Neuronal stem cell (in vitro differentiated cells): Measurements from ENCODE around the gene LAG3.
A peak's percentile ranks its signal among the peaks of the same experiment; 100 is the strongest.

Experiments
- DNase-seq: peaks from one replicate; pipeline ENCODE4 v3.0.0-alpha.2; 2013; ENCODE audit warnings: low spot score
- H2AFZ ChIP-seq: one replicate; pipeline ENCODE4 v1.6.1; 2013; ENCODE audit warnings: mild to moderate bottlenecking, low read length, inconsistent platforms
- H2AK5ac ChIP-seq: 2 replicates; pipeline ENCODE4 v1.6.1; 2013; ENCODE audit warnings: low read depth, mild to moderate bottlenecking, inconsistent platforms, low read length, moderate library complexity, mixed read lengths
- H2BK120ac ChIP-seq: 2 replicates; pipeline ENCODE4 v1.6.1; 2013; ENCODE audit warnings: low read depth, mild to moderate bottlenecking, inconsistent platforms, low read length, moderate library complexity, mixed read lengths
- H2BK12ac ChIP-seq: one replicate; pipeline ENCODE4 v1.6.1; 2013; ENCODE audit warnings: low read length, inconsistent platforms
- H2BK15ac ChIP-seq: 2 replicates; pipeline ENCODE4 v1.6.1; 2013; ENCODE audit warnings: mild to moderate bottlenecking, low read length, inconsistent platforms, mixed read lengths
- H2BK5ac ChIP-seq: one replicate; pipeline ENCODE4 v1.6.1; 2013; ENCODE audit warnings: inconsistent platforms, mild to moderate bottlenecking, low read length, moderate library complexity
- H3K14ac ChIP-seq: one replicate; pipeline ENCODE4 v1.6.1; 2013; ENCODE audit warnings: low read length, inconsistent platforms
- H3K18ac ChIP-seq: 2 replicates; pipeline ENCODE4 v1.6.1; 2013; ENCODE audit warnings: low read length, inconsistent platforms
- H3K23ac ChIP-seq: 2 replicates; pipeline ENCODE4 v1.6.1; 2013; ENCODE audit warnings: low read depth, mild to moderate bottlenecking, mixed read lengths, low read length, inconsistent platforms; ENCODE audit not compliant: poor library complexity
- H3K27ac ChIP-seq: replicated peaks from 3 replicates; pipeline ENCODE4 v1.5.1; 2013; ENCODE audit warnings: low read length, inconsistent platforms
- H3K27me3 ChIP-seq, 3 experiments: 2 replicates each; pipeline ENCODE4 v1.6.1; 2013; ENCODE audit warnings: low read length in 3 of 3, mild to moderate bottlenecking in 2 of 3, inconsistent platforms in 1 of 3, low read depth in 1 of 3, mixed read lengths in 1 of 3, moderate library complexity in 1 of 3; ENCODE audit not compliant: control insufficient read depth in 3 of 3, insufficient read depth in 3 of 3
- H3K36me3 ChIP-seq, 2 donors: replicated peaks in 1 of 2; 2 replicates each; pipeline ENCODE4 v1.6.1; 2013; ENCODE audit warnings: low read length in 2 of 2; ENCODE audit not compliant: control insufficient read depth in 2 of 2, insufficient read depth in 2 of 2
- H3K4ac ChIP-seq: 2 replicates; pipeline ENCODE4 v1.6.1; 2013; ENCODE audit warnings: inconsistent platforms, mild to moderate bottlenecking, low read length, moderate library complexity
- H3K4me1 ChIP-seq, 2 donors: 1 replicate in 1 of 2; 2 replicates in 1 of 2; pipeline ENCODE4 v1.6.1; 2013; ENCODE audit warnings: low read length in 2 of 2, low read depth in 1 of 2; ENCODE audit not compliant: control insufficient read depth in 2 of 2, insufficient read depth in 1 of 2
- H3K4me2 ChIP-seq: one replicate; pipeline ENCODE4 v1.6.1; 2013; ENCODE audit warnings: mild to moderate bottlenecking, low read length, inconsistent platforms; ENCODE audit not compliant: insufficient read depth, poor library complexity, severe bottlenecking
- H3K4me3 ChIP-seq, 2 donors: 2 replicates each; pipeline ENCODE4 v1.5.1; 2013; ENCODE audit warnings: low read length in 2 of 2, mild to moderate bottlenecking in 2 of 2, inconsistent platforms in 1 of 2, moderate library complexity in 1 of 2
- H3K79me1 ChIP-seq: one replicate; pipeline ENCODE4 v1.6.1; 2013; ENCODE audit warnings: low read depth, mild to moderate bottlenecking, inconsistent platforms, low read length, moderate library complexity
- H3K9ac ChIP-seq: one replicate; pipeline ENCODE4 v1.6.1; 2013; ENCODE audit warnings: mild to moderate bottlenecking, low read depth, low read length, inconsistent platforms; ENCODE audit not compliant: poor library complexity
- H3K9me3 ChIP-seq, 2 donors: replicated peaks in 1 of 2; 2 replicates each; pipeline versions ENCODE3 to v1.6.1; 2013; ENCODE audit warnings: low read length in 2 of 2, mild to moderate bottlenecking in 2 of 2, inconsistent platforms in 1 of 2, low read depth in 1 of 2, mixed read lengths in 1 of 2, moderate library complexity in 1 of 2; ENCODE audit not compliant: control insufficient read depth in 2 of 2, insufficient read depth in 1 of 2
- H4K8ac ChIP-seq: one replicate; pipeline ENCODE4 v1.6.1; 2013; ENCODE audit warnings: low read depth, mild to moderate bottlenecking, inconsistent platforms, low read length, moderate library complexity
- H4K91ac ChIP-seq: one replicate; pipeline ENCODE4 v1.6.1; 2013; ENCODE audit warnings: low read length, low read depth, mild to moderate bottlenecking, inconsistent platforms; ENCODE audit not compliant: poor library complexity
- WGBS, 2 donors: extraction: QIAGEN DNeasy Blood & Tissue Kit; methylation state at CpG; one replicate each; pipeline ENCODE4 v1.1.7; 2013; ENCODE audit warnings: missing lambda C conversion rate in 2 of 2, mixed read lengths in 1 of 2; ENCODE audit not compliant: insufficient read length in 2 of 2, insufficient replicate concordance in 1 of 2; ENCODE audit errors: extremely low coverage in 2 of 2; 5-methylcytosine and 5-hydroxymethylcytosine counted together

LAG3 gene

DNA sequence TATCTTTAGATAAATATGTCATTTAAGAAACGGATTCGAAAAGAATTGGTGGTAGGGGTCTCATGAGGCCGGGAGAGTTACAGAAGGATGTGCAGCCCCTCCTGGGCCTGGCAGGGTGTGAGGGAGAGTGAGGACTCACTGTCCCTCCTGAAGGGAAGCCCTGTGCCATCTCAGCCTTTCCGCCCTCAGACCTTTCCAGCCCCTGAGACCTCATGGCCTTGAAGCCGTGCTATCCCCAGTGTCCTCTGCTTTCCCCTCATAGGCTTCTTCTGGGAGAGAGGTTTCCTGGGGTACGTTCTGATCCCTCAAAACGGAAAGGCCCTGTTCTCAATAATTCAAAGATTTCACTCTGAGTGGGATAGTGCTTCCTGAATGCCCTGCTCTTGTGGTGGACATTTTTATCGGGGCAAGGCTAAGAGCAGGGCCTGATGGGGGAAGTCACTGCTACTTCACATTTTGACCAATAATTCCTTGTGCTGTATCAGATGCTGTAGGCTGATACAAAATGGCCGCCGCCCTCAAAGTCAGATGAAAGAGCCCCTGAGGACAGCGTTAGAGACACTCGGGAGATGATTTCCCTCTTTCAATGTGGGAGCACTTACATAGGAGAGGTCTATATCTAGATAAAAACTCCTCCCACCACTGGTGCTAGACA is 18.3 kb downstream of the LAG3 start:
- WGBS, 2 donors, result no CpG with 5 or more reads among the region's 12 CpGs
- Histone ChIP-seq H2BK120ac (no peak overlapping the region), H4K91ac (no peak overlapping the region), H3K4ac (no peak overlapping the region), H3K18ac (no peak overlapping the region), H3K14ac (no peak overlapping the region), H3K23ac (no peak overlapping the region), H3K9ac (no peak overlapping the region), H3K27ac (no peak overlapping the region), H3K4me3 (no peak overlapping the region), H3K36me3 (no peaks in the 10 kb centered on the region), H3K27me3 (no peaks in the 10 kb centered on the region), H3K4me2 (no peak overlapping the region), H2AK5ac (no peak overlapping the region), H2BK12ac (no peak overlapping the region), H2AFZ (peak overlapping the region; percentile 69), H3K4me1 (peaks cover 21 to 30% of the 10 kb centered on the region in 2 donors), H2BK15ac (no peak overlapping the region), H3K9me3 (no peaks in the 10 kb centered on the region), H2BK5ac (no peak overlapping the region), H4K8ac (no peak overlapping the region), H3K79me1 (no peaks in the 10 kb centered on the region)
- no peak for DNase-seq

DNA sequence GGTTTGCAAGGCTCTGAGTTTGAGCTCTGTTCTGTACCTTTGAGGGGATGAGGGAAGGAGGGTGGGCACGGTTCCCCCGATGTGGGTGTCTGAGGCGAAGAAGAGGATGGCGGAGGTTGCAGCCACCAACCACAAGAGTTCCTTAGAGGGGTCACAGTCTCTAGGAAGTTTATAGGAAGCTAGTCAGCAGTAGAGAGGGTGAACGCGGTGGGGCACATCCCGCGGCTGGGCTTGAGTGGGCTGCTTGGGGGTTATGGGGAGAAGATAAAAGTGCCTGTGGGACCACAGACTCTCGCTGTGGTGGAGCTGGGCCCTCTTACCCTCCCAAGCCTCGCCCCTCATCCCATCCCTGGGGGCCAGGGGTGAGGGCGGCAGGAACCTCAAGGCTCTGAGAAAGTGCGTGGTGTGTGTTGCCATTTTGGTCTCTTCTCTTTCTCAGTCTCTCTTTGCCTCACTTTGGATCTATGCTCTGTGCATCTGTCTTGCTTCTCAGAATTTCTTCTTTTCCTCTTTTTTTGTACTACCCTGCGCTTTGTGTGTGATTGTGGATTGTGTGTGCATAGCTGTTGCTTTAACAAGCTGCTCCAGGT is 19.7 kb downstream of the LAG3 start:
- H3K27ac ChIP-seq, result no peak overlapping the region
- no peak overlapping the region for H2BK120ac ChIP-seq
- H3K4me1 ChIP-seq, result peaks cover 18 to 22% of the 10 kb centered on the region in 2 donors

DNA sequence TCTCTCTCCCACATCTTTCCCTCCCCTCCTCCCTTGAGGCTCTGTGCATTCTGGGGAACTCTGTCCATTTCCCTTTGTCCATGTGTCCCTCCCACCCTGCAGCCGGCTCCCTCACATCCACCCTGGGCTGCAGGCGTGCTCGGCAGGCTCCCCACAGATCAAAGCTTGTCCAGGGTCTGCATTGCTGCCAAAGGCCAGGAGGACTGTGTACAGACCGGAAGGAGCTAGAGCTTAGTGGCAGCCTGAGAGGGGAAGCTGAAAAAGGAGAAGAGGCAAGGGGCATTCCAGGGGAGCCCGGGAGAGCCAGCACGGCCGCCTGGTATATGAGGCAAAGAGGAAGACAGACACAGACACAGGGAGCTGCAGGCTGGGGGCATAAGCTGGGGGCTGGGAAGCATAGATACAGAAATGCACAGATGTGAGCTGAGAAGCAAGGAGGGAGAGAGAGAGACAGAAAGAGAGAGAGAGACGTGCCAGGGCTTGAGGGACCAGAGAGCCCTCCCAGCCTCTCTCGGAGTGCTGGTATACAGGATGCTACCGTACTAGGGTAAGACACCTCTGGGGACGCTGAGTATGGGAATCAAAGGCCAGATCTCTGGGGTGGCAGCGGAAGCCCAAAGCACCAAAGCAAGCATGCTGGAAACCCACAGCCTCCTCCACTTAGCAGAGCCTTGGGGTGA is 20.3 kb downstream of the LAG3 start:
- WGBS, 2 donors, result no CpG with 5 or more reads among the region's 12 CpGs
- no peak overlapping the region for H3K23ac ChIP-seq
- H3K9me3 ChIP-seq, result no peaks in the 10 kb centered on the region
- H3K36me3 ChIP-seq, result no peaks in the 10 kb centered on the region
- H3K27me3 ChIP-seq, result no peaks in the 10 kb centered on the region
- peak overlapping the region in 1 of 2 donors; percentile 15 for H3K4me3 ChIP-seq
- H3K4me1 ChIP-seq, result peaks cover 18% of the 10 kb centered on the region in 2 donors
- no peaks in the 10 kb centered on the region for H3K79me1 ChIP-seq
- no peak overlapping the region for H4K8ac ChIP-seq
- H2BK120ac ChIP-seq, result no peak overlapping the region
- peak overlapping the region; percentile 11 for H2BK15ac ChIP-seq
- no peak overlapping the region for H3K4ac ChIP-seq
- H3K27ac ChIP-seq, result peak overlapping the region; percentile 37
- H4K91ac ChIP-seq, result no peak overlapping the region
- H3K14ac ChIP-seq, result peak overlapping the region; percentile 1
- H2AK5ac ChIP-seq, result no peak overlapping the region
- no peak overlapping the region for H3K4me2 ChIP-seq
- H2BK5ac ChIP-seq, result peak overlapping the region; percentile 31
- peak overlapping the region; percentile 22 for H3K18ac ChIP-seq
- no peak overlapping the region for H3K9ac ChIP-seq
- DNase-seq, result no peak
- peak overlapping the region; percentile 89 for H2AFZ ChIP-seq
- no peak overlapping the region for H2BK12ac ChIP-seq

More for the DNA sequence above, 19.7 kb downstream of the LAG3 start:
- H3K14ac ChIP-seq, result no peak overlapping the region
- H3K79me1 ChIP-seq, result no peaks in the 10 kb centered on the region
- peak overlapping the region; percentile 89 for H2AFZ ChIP-seq
- peak overlapping the region in 1 of 2 donors; percentile 15 for H3K4me3 ChIP-seq
- peak overlapping the region; percentile 77 for H2AK5ac ChIP-seq
- H4K91ac ChIP-seq, result no peak overlapping the region
- no peak overlapping the region for H3K4me2 ChIP-seq
- peak overlapping the region; percentile 88 for H3K18ac ChIP-seq
- H2BK5ac ChIP-seq, result peak overlapping the region; percentile 31
- no peaks in the 10 kb centered on the region for H3K27me3 ChIP-seq
- DNase-seq, result no peak
- H2BK15ac ChIP-seq, result peak overlapping the region; percentile 11
- no peak overlapping the region for H3K4ac ChIP-seq
- WGBS, 2 donors, result no CpG with 5 or more reads among the region's 13 CpGs
- H3K9ac ChIP-seq, result no peak overlapping the region
- H3K23ac ChIP-seq, result peak overlapping the region; percentile 2
- no peaks in the 10 kb centered on the region for H3K36me3 ChIP-seq
- H4K8ac ChIP-seq, result peak overlapping the region; percentile 92
- peak overlapping the region; percentile 89 for H2BK12ac ChIP-seq
- H3K9me3 ChIP-seq, result no peaks in the 10 kb centered on the region

DNA sequence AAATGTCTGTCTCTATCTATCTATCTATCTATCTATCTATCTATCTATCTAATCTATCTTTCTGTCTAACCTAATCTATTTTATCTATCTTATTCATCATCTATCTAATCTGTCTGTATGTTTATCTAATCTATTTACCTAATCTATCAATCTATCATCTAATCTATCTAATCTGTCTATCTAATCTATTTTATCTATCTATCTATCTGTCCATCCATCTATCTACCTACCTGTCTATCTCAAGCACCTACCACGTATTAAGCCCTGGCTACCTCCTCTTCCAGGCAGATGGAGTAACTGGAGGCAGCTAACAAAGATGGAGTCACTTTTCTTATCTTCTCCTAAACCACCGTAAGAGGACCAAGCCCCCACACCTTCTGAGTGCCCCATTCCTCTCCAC is 22.8 kb downstream of the LAG3 start:
- Histone ChIP-seq H3K79me1 (no peaks in the 10 kb centered on the region), H3K4me3 (no peak overlapping the region), H2AFZ (no peak overlapping the region), H3K4me2 (no peak overlapping the region), H3K27ac (no peak overlapping the region), H4K91ac (no peak overlapping the region), H3K4ac (no peak overlapping the region), H4K8ac (no peak overlapping the region), H2BK5ac (no peak overlapping the region), H2BK15ac (no peak overlapping the region), H3K14ac (no peak overlapping the region), H3K36me3 (no peaks in the 10 kb centered on the region), H3K27me3 (no peaks in the 10 kb centered on the region), H3K9me3 (no peaks in the 10 kb centered on the region), H2AK5ac (no peak overlapping the region), H3K18ac (no peak overlapping the region), H3K23ac (no peak overlapping the region), H2BK12ac (no peak overlapping the region), H2BK120ac (no peak overlapping the region), H3K4me1 (peaks cover 12% of the 10 kb centered on the region in 2 donors), H3K9ac (no peak overlapping the region)
- DNase-seq, result no peak
- WGBS, 2 donors, result no CpG with 5 or more reads among the region's 2 CpGs
